Keratinocyte (primary cell): Measurements from ENCODE around the gene GLCE. TPM values are rescaled to one million over a fixed set of nuclear protein-coding genes. Genes with fewer than 3 reads are reported as not detected.

Source experiments
- DNase-seq: peaks from one replicate; pipeline ENCODE4 v3.0.0-alpha.2; 2011; ENCODE audit warnings: low read depth, missing footprints, low spot score
- FAIRE-seq: peaks from 2 replicates; lab custom pipeline; 2011; peaks lifted over from hg19 to GRCh38; lab: Jason Lieb, UNC
- H2AFZ ChIP-seq: 2 replicates; pipeline ENCODE4 v1.6.0; 2012; ENCODE audit warnings: low read length, control low read depth, inconsistent platforms; ENCODE audit not compliant: control insufficient read depth
- H3K27ac ChIP-seq: 2 replicates; pipeline ENCODE4 v1.5.1; 2011; ENCODE audit warnings: low read length; ENCODE audit not compliant: control insufficient read depth, insufficient read depth
- H3K27me3 ChIP-seq: 3 replicates; pipeline ENCODE4 v1.6.0; 2011; ENCODE audit warnings: low read length; ENCODE audit not compliant: control insufficient read depth, insufficient read depth; ENCODE audit errors: extremely low read depth
- H3K36me3 ChIP-seq, 2 experiments: 2 replicates in 1 of 2; 3 replicates in 1 of 2; pipeline ENCODE4 v1.5.1; 2011; ENCODE audit warnings: low read length in 2 of 2, mild to moderate bottlenecking in 1 of 2; ENCODE audit not compliant: control insufficient read depth in 2 of 2, insufficient read depth in 2 of 2; ENCODE audit errors: extremely low read depth in 1 of 2
- H3K4me1 ChIP-seq: 3 replicates; pipeline ENCODE4 v1.5.1; 2011; ENCODE audit warnings: low read length; ENCODE audit not compliant: control insufficient read depth, insufficient read depth; ENCODE audit errors: extremely low read depth
- H3K4me2 ChIP-seq: 3 replicates; pipeline ENCODE4 v1.6.0; 2011; ENCODE audit warnings: low read depth, low read length; ENCODE audit not compliant: control insufficient read depth, insufficient read depth; ENCODE audit errors: extremely low read depth
- H3K4me3 ChIP-seq, 3 experiments: fragments of 200-600 bp in 1 of 3; sonication (generic) in 1 of 3; 2 replicates in 2 of 3; 3 replicates in 1 of 3; pipeline ENCODE4 v1.5.1; 2011 to 2016; ENCODE audit warnings: low read length in 3 of 3, mild to moderate bottlenecking in 3 of 3, control low read depth in 2 of 3, inconsistent platforms in 1 of 3, low read depth in 1 of 3, mixed read lengths in 1 of 3, mixed run types in 1 of 3, moderate library complexity in 1 of 3; ENCODE audit not compliant: control insufficient read depth in 2 of 3, insufficient read depth in 2 of 3; ENCODE audit errors: extremely low read depth in 1 of 3
- H3K79me2 ChIP-seq: 2 replicates; pipeline ENCODE4 v1.6.0; 2012; ENCODE audit warnings: low read length; ENCODE audit not compliant: control insufficient read depth, insufficient read depth
- H3K9ac ChIP-seq: 3 replicates; pipeline ENCODE4 v1.6.0; 2011; ENCODE audit warnings: low read length; ENCODE audit not compliant: control insufficient read depth, insufficient read depth; ENCODE audit errors: extremely low read depth
- H3K9me1 ChIP-seq: 3 replicates; pipeline ENCODE4 v1.6.0; 2011; ENCODE audit warnings: low read length; ENCODE audit not compliant: control insufficient read depth, insufficient read depth; ENCODE audit errors: extremely low read depth
- H3K9me3 ChIP-seq: 2 replicates; pipeline ENCODE4 v1.5.1; 2012; ENCODE audit warnings: low read depth, low read length; ENCODE audit not compliant: control insufficient read depth
- H4K20me1 ChIP-seq: 3 replicates; pipeline ENCODE4 v1.6.0; 2011; ENCODE audit warnings: low read length; ENCODE audit not compliant: control insufficient read depth, insufficient read depth; ENCODE audit errors: extremely low read depth
- CTCF ChIP-seq, 3 experiments: IDR thresholded peaks in 1 of 3; conservative IDR thresholded peaks in 1 of 3; optimal IDR thresholded peaks in 1 of 3; 2 replicates in 2 of 3; 3 replicates in 1 of 3; pipeline versions ENCODE3 to v1.5.1; 2011; ENCODE audit warnings: low read length in 3 of 3, mild to moderate bottlenecking in 3 of 3, moderate library complexity in 2 of 3, control low read depth in 1 of 3, inconsistent platforms in 1 of 3; ENCODE audit not compliant: insufficient read depth in 2 of 3; ENCODE audit errors: extremely low read depth in 1 of 3
- EZH2 ChIP-seq: IDR thresholded peaks from one replicate; pipeline ENCODE4 v1.6.1; 2012; ENCODE audit warnings: inconsistent platforms, mild to moderate bottlenecking, low read length, moderate library complexity
- dilution Hi-C: fragments of 300-500 bp; cut with MboI; formaldehyde crosslinking; loops from one replicate; pipeline ENCODE4 v1.7.0; 2020; ENCODE audit warnings: low sequenced_read_pairs; ENCODE audit not compliant: extremely low pct_ligation_motif_present
- polyA plus RNA-seq, 5 experiments: library from polyadenylated mRNA; depleted of rRNA in 3 of 5; stranded (reverse) in 3 of 5; stranded (forward) in 1 of 5; unstranded in 1 of 5; fragments of >200 nt; gene quantifications; 1 replicate in 1 of 5; 2 replicates in 3 of 5; 3 replicates in 1 of 5; pipeline versions ENCODE4 v1.2.1 to v1.2.3, GENCODE V29; 2011 to 2012; ENCODE audit warnings: missing spikeins in 2 of 5, low read depth in 1 of 5, low replicate concordance in 1 of 5

Gene GLCE
- polyA plus RNA-seq, 1 donor (not counting 4 experiments of a cell fraction or from before 2014, with no cell fraction given), result 16.3 TPM

GRCh38 chr15:69161878-69162213 is 1.4 kb downstream of the GLCE start:
- peak overlapping the region; percentile 81 to 90 (median 86) for H3K4me3 ChIP-seq
- TF ChIP-seq EZH2 (no peak), CTCF (optimal IDR thresholded peaks at IDR 0.05 in 1 of 3, IDR thresholded peaks at IDR 0.05 in 1 of 3, conservative IDR thresholded peaks at IDR 0.05 in 1 of 3; ENCODE audit: extremely low read depth in 1 of 3, insufficient read depth in 2 of 3, low read length in 3 of 3) (no peak)
- H3K27me3 ChIP-seq, result no peaks in the 10 kb centered on the region
- H3K4me1 ChIP-seq, result peaks cover 18% of the 10 kb centered on the region
- no peaks in the 10 kb centered on the region for H3K9me3 ChIP-seq
- no peak overlapping the region for H3K27ac ChIP-seq
- FAIRE-seq (peak; percentile 44), DNase-seq (no peak)
- dilution Hi-C loops, result no loop called here
- peak overlapping the region; percentile 86 for H3K9ac ChIP-seq
- peak overlapping the region; percentile 95 for H2AFZ ChIP-seq
- no peaks in the 10 kb centered on the region for H4K20me1 ChIP-seq
- no peaks in the 10 kb centered on the region for H3K36me3 ChIP-seq
- peaks cover 7% of the 10 kb centered on the region for H3K79me2 ChIP-seq
- H3K9me1 ChIP-seq, result no peaks in the 10 kb centered on the region
- peak overlapping the region; percentile 95 for H3K4me2 ChIP-seq

- peaks cover 7% of the 10 kb centered on the region for H3K79me2 ChIP-seq
Observed at GRCh38 chr15:69163141-69163669, 2.8 kb downstream of the GLCE start.

More at GRCh38 chr15:69163141-69163669, 2.8 kb downstream of the GLCE start:
- no peaks in the 10 kb centered on the region for H3K9me1 ChIP-seq
- H3K9me3 ChIP-seq, result no peaks in the 10 kb centered on the region
- H3K4me3 ChIP-seq, result no peak overlapping the region
- H2AFZ ChIP-seq, result no peak overlapping the region
- peaks cover 18% of the 10 kb centered on the region for H3K4me1 ChIP-seq
- dilution Hi-C loops, result no loop called here
- H4K20me1 ChIP-seq, result no peaks in the 10 kb centered on the region
- no peaks in the 10 kb centered on the region for H3K27me3 ChIP-seq
- no peak overlapping the region for H3K27ac ChIP-seq
- H3K36me3 ChIP-seq, result no peaks in the 10 kb centered on the region
- H3K4me2 ChIP-seq, result no peak overlapping the region
- H3K9ac ChIP-seq, result no peak overlapping the region
- FAIRE-seq (no peak), DNase-seq (no peak)
- TF ChIP-seq EZH2 (no peak), CTCF (optimal IDR thresholded peaks at IDR 0.05 in 1 of 3, IDR thresholded peaks at IDR 0.05 in 1 of 3, conservative IDR thresholded peaks at IDR 0.05 in 1 of 3; ENCODE audit: extremely low read depth in 1 of 3, insufficient read depth in 2 of 3, low read length in 3 of 3) (no peak)
